Natural killer cell (primary cell): ENCODE results near the gene NR6A1. TPM values are rescaled to one million over a fixed set of nuclear protein-coding genes. Genes with fewer than 3 reads are reported as not detected.

Experiments used
- ATAC-seq, 3 donors: fragments of 150-1000 bp in 2 of 3; fragments of 200-7000 bp in 1 of 3; cut with Tn5 transposase; 1 replicate in 1 of 3; 2 replicates in 2 of 3; pipeline ENCODE4 v1.10.0; 2021; ENCODE audit warnings: mild to moderate bottlenecking in 2 of 3, moderate library complexity in 2 of 3
- DNase-seq, 2 donors: peaks; one replicate each; pipeline versions ENCODE4 v3.0.0 to v3.0.0-alpha.2; 2013 to 2021; ENCODE audit warnings: mixed read lengths in 1 of 2
- H3K27ac ChIP-seq: one replicate; pipeline ENCODE4 v1.5.1; 2013; ENCODE audit warnings: mild to moderate bottlenecking, low read length
- H3K27me3 ChIP-seq: one replicate; pipeline ENCODE4 v1.6.1; 2013; ENCODE audit warnings: low read length; ENCODE audit not compliant: control insufficient read depth, insufficient read depth
- H3K36me3 ChIP-seq: one replicate; pipeline ENCODE4 v1.6.1; 2013; ENCODE audit warnings: low read length; ENCODE audit not compliant: control insufficient read depth, insufficient read depth
- H3K4me1 ChIP-seq: one replicate; pipeline ENCODE4 v1.6.1; 2013; ENCODE audit warnings: low read length; ENCODE audit not compliant: control insufficient read depth, insufficient read depth
- H3K4me3 ChIP-seq: one replicate; pipeline ENCODE4 v1.5.1; 2013; ENCODE audit warnings: low read length
- H3K9me3 ChIP-seq: one replicate; pipeline ENCODE4 v1.6.1; 2013; ENCODE audit warnings: low read length; ENCODE audit not compliant: control insufficient read depth, insufficient read depth
- H3K27ac Mint-ChIP-seq, 2 donors: one replicate each; pipeline ENCODE4 v1.8.0; 2022; ENCODE audit warnings: mild to moderate bottlenecking in 2 of 2, mixed read lengths in 2 of 2, moderate library complexity in 1 of 2
- H3K27me3 Mint-ChIP-seq, 2 donors: one replicate each; pipeline ENCODE4 v1.8.0; 2022; ENCODE audit warnings: low read depth in 2 of 2, mixed read lengths in 2 of 2
- H3K36me3 Mint-ChIP-seq: one replicate; pipeline ENCODE4 v1.8.0; 2022; ENCODE audit warnings: mixed read lengths
- H3K4me1 Mint-ChIP-seq, 2 donors: one replicate each; pipeline ENCODE4 v1.8.0; 2022; ENCODE audit warnings: mixed read lengths in 2 of 2
- H3K4me3 Mint-ChIP-seq: one replicate; pipeline ENCODE4 v1.8.0; 2022; ENCODE audit warnings: mild to moderate bottlenecking, moderate library complexity, mixed read lengths
- H3K9me3 Mint-ChIP-seq, 2 donors: one replicate each; pipeline ENCODE4 v1.8.0; 2022; ENCODE audit warnings: mixed read lengths in 2 of 2
- WGBS: methylation state at CpG from one replicate; pipeline ENCODE4 v1.1.7; 2013; ENCODE audit warnings: missing lambda C conversion rate; ENCODE audit not compliant: insufficient coverage; 5-methylcytosine and 5-hydroxymethylcytosine counted together
- intact Hi-C: fragments of 100-400 bp; cut with micrococcal nuclease; formaldehyde crosslinking; loops from one replicate; pipeline ENCODE4 v1.14.2; 2022
- total RNA-seq, 4 donors: library from RNA; stranded (reverse); fragments of 120-200 nt in 1 of 4; gene quantifications; one replicate each; pipeline versions ENCODE4 v1.2.3 to v1.2.4, GENCODE V29; 2013 to 2022
- TF ChIP-seq, protein P1 (sequence below): fragments of 200-600 bp; IDR thresholded peaks from one replicate; pipeline ENCODE4 v1.8.0; 2022; ENCODE audit warnings: antibody characterized with exemption

Gene NR6A1
- total RNA-seq, 3 donors from 2014 or later (not counting 1 experiment from before 2014, with no cell fraction given), result 0.07 to 0.75 (median 0.49) TPM

DNA sequence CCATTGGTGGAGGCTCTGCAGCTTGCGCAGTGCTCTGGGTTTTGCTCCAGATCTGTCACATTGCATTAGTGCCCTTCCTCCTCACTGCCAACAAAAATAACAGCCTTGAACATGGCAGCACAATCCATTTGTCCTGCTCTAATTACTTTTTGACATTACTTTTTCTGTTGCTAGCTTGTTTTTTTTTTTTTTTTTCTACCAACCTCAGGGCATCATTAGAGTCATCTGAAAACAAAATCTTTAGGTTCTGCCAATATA lies 146.4 kb downstream of the NR6A1 start:
- no peaks in the 10 kb centered on the region for H3K27me3 Mint-ChIP-seq
- ATAC-seq (no peak), DNase-seq (no peak)
- H3K9me3 Mint-ChIP-seq, result no peaks in the 10 kb centered on the region
- Histone ChIP-seq H3K27me3 (no peaks in the 10 kb centered on the region), H3K9me3 (no peaks in the 10 kb centered on the region), H3K27ac (peak overlapping the region; percentile 90), H3K4me1 (peaks cover 59% of the 10 kb centered on the region), H3K36me3 (no peaks in the 10 kb centered on the region), H3K4me3 (no peak overlapping the region)
- H3K4me1 Mint-ChIP-seq, result peaks cover 62 to 73% of the 10 kb centered on the region in 2 donors
- no peaks in the 10 kb centered on the region for H3K36me3 Mint-ChIP-seq
- H3K27ac Mint-ChIP-seq, result peak overlapping the region; percentile 71 to 99
- TF ChIP-seq, protein P1, sequence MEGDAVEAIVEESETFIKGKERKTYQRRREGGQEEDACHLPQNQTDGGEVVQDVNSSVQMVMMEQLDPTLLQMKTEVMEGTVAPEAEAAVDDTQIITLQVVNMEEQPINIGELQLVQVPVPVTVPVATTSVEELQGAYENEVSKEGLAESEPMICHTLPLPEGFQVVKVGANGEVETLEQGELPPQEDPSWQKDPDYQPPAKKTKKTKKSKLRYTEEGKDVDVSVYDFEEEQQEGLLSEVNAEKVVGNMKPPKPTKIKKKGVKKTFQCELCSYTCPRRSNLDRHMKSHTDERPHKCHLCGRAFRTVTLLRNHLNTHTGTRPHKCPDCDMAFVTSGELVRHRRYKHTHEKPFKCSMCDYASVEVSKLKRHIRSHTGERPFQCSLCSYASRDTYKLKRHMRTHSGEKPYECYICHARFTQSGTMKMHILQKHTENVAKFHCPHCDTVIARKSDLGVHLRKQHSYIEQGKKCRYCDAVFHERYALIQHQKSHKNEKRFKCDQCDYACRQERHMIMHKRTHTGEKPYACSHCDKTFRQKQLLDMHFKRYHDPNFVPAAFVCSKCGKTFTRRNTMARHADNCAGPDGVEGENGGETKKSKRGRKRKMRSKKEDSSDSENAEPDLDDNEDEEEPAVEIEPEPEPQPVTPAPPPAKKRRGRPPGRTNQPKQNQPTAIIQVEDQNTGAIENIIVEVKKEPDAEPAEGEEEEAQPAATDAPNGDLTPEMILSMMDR, result no peak
- WGBS, result 84% methylated on average over 1 of the region's 1 CpG
- intact Hi-C loops, result loop anchor here (5.0 kb wide), 1 partner anchor 248 kb away; no protein-coding TSS in a partner anchor
- H3K4me3 Mint-ChIP-seq, result peak overlapping the region; percentile 74

DNA sequence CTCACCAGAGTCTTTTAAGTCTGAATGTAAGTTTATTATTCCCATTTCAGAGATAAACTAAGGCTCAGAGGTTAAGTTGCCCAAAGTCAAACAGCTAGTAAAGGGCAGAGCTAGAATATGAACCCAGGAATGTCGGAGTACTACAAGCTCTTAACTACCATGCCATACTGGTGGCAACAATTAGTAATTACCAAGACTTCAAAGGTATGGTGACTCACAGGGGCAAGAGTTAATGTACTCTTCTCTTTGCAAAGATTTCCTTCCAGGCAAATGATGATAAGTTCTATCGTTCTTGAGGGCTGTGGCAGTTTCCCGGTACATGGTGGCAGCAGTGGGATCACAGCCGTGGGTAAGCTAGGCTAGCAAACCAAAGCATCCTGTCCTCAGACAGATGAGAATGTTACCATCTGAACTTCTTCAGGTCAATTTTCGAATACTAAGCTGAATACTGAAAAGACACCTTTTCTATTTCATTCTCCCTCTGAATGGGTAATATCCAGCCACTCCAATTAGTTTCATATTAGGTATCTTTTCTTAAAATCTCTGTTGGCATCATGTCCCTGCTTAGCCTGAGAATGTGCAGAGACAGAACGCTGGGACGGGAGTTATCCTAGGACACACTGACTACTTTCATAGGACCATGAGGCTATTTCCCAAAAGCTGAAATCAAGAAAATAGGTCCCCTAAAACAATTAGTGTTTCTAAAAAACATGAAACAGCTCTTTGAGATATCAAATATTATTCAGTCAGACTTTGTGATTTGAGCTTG lies 147.0 kb downstream of the NR6A1 start:
- H3K27ac Mint-ChIP-seq, result peak overlapping the region; percentile 71 to 99
- no peak for ATAC-seq

DNA sequence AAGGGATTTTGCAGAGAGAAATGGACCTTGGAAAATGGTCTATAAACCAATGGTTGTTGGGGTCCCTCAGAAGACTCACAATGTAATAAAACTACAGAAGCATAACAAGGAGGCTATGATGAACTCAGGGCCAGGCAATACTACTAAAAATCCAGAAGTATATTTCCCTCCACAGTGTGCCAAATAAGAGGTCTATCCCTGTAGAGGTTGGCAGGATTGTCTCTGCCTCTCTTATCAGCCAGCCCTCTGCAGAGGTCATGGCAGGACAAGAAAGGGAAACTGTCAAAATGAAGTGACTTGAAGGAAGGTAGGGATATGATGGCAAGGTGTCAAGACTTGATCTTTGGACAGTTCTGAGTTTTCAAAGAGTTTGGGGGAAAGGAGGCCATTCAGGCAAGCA lies 148.2 kb downstream of the NR6A1 start:
- H3K9me3 Mint-ChIP-seq, result no peaks in the 10 kb centered on the region

More for the DNA sequence above, 147.0 kb downstream of the NR6A1 start:
- no peaks in the 10 kb centered on the region for H3K36me3 ChIP-seq
- H3K27me3 Mint-ChIP-seq, result no peaks in the 10 kb centered on the region
- no peaks in the 10 kb centered on the region for H3K9me3 ChIP-seq
- 74% methylated on average over 7 of the region's 7 CpGs for WGBS
- no peaks in the 10 kb centered on the region for H3K36me3 Mint-ChIP-seq
- peak overlapping the region; percentile 90 for H3K27ac ChIP-seq
- H3K27me3 ChIP-seq, result no peaks in the 10 kb centered on the region
- H3K4me3 ChIP-seq, result no peak overlapping the region
- no peaks in the 10 kb centered on the region for H3K9me3 Mint-ChIP-seq
- TF ChIP-seq, protein P1, result no peak
- peak overlapping the region; percentile 74 for H3K4me3 Mint-ChIP-seq
- no peak for DNase-seq
- peaks cover 64% of the 10 kb centered on the region for H3K4me1 ChIP-seq
- intact Hi-C loops, result loop anchor here (5.0 kb wide), 1 partner anchor 248 kb away; no protein-coding TSS in a partner anchor
- H3K4me1 Mint-ChIP-seq, result peaks cover 64 to 73% of the 10 kb centered on the region in 2 donors

More for the DNA sequence above, 148.2 kb downstream of the NR6A1 start:
- Histone ChIP-seq H3K4me1 (peaks cover 70% of the 10 kb centered on the region), H3K27ac (peak overlapping the region; percentile 90), H3K27me3 (no peaks in the 10 kb centered on the region), H3K4me3 (no peak overlapping the region), H3K36me3 (no peaks in the 10 kb centered on the region), H3K9me3 (no peaks in the 10 kb centered on the region)
- intact Hi-C loops, result loop anchor here (1.0 to 5.0 kb wide), 2 partner anchors 36 to 249 kb away; no protein-coding TSS in a partner anchor
- H3K4me1 Mint-ChIP-seq, result peaks cover 73 to 78% of the 10 kb centered on the region in 2 donors
- no peak for DNase-seq
- no peak for ATAC-seq
- no peaks in the 10 kb centered on the region for H3K27me3 Mint-ChIP-seq
- TF ChIP-seq, protein P1, result no peak
- peak overlapping the region; percentile 71 to 99 for H3K27ac Mint-ChIP-seq
- H3K4me3 Mint-ChIP-seq, result peak overlapping the region; percentile 83
- H3K36me3 Mint-ChIP-seq, result no peaks in the 10 kb centered on the region
